Endodermal cell (in vitro differentiated cells): ENCODE measurements around the gene TMPRSS11D. TPM values are rescaled to one million over a fixed set of nuclear protein-coding genes. Genes with fewer than 3 reads are reported as not detected.

Experiments
- DNase-seq: peaks from one replicate; pipeline ENCODE4 v3.0.0-alpha.2; 2017
- H3K27ac ChIP-seq: 2 replicates; pipeline ENCODE4 v1.5.1; 2013; ENCODE audit warnings: mild to moderate bottlenecking, low read depth, low read length, moderate library complexity
- H3K27me3 ChIP-seq: 2 replicates; pipeline ENCODE4 v1.6.1; 2013; ENCODE audit warnings: mild to moderate bottlenecking, low read length, moderate library complexity; ENCODE audit not compliant: insufficient read depth, control insufficient read depth, poor library complexity, severe bottlenecking
- H3K36me3 ChIP-seq: 2 replicates; pipeline ENCODE4 v1.7.0; 2013; ENCODE audit warnings: mild to moderate bottlenecking, low read length, moderate library complexity; ENCODE audit not compliant: control insufficient read depth, insufficient read depth
- H3K4me1 ChIP-seq: one replicate; pipeline ENCODE4 v1.7.0; 2013; ENCODE audit warnings: low read length; ENCODE audit not compliant: control insufficient read depth, insufficient read depth
- H3K4me3 ChIP-seq: 2 replicates; pipeline ENCODE4 v1.5.1; 2013; ENCODE audit warnings: mild to moderate bottlenecking, low read length, moderate library complexity
- H3K9ac ChIP-seq: 2 replicates; pipeline ENCODE4 v1.6.1; 2013; ENCODE audit warnings: mild to moderate bottlenecking, low read length, moderate library complexity; ENCODE audit not compliant: poor library complexity, severe bottlenecking; ENCODE audit errors: extremely low read depth
- H3K9me3 ChIP-seq: 2 replicates; pipeline ENCODE4 v1.6.1; 2013; ENCODE audit warnings: mild to moderate bottlenecking, low read length, moderate library complexity; ENCODE audit not compliant: control insufficient read depth
- H3K27ac Mint-ChIP-seq: 2 replicates; pipeline ENCODE4 v1.8.0; 2020; ENCODE audit warnings: mixed read lengths
- H3K27me3 Mint-ChIP-seq: 2 replicates; pipeline ENCODE4 v1.8.0; 2021; ENCODE audit warnings: mild to moderate bottlenecking, mixed read lengths; ENCODE audit not compliant: insufficient read depth
- H3K36me3 Mint-ChIP-seq: 2 replicates; pipeline ENCODE4 v1.8.0; 2020; ENCODE audit warnings: low read depth, mixed read lengths
- H3K4me1 Mint-ChIP-seq: 2 replicates; pipeline ENCODE4 v1.8.0; 2020; ENCODE audit warnings: mixed read lengths
- H3K4me3 Mint-ChIP-seq: 2 replicates; pipeline ENCODE4 v1.8.0; 2020; ENCODE audit warnings: mild to moderate bottlenecking, moderate library complexity, mixed read lengths
- H3K9me3 Mint-ChIP-seq: 2 replicates; pipeline ENCODE4 v1.8.0; 2020; ENCODE audit warnings: mild to moderate bottlenecking, mixed read lengths
- CTCF ChIP-seq: fragments of 200-600 bp; sonication (generic); conservative IDR thresholded peaks from 2 replicates; pipeline ENCODE4 v1.5.0; 2021; ENCODE audit warnings: antibody characterized with exemption, mild to moderate bottlenecking
- WGBS, 2 experiments: methylation state at CpG; one replicate each; pipeline versions ENCODE4 v1.1.5 to v1.1.7; 2013; ENCODE audit warnings: missing lambda C conversion rate in 2 of 2, mixed read lengths in 1 of 2; ENCODE audit not compliant: insufficient coverage in 1 of 2, insufficient read length in 1 of 2; 5-methylcytosine and 5-hydroxymethylcytosine counted together
- total RNA-seq, 2 donors: library from RNA; stranded (reverse); fragmentation: NEBNext Ultra II Directional in 1 of 2; extraction: Animal tissue kit (Norgen Biotek cat#: 25700) in 1 of 2; gene quantifications; 2 replicates in 1 of 2; 3 replicates in 1 of 2; pipeline ENCODE4 v1.2.1, GENCODE V29; 2021

TMPRSS11D gene
- total RNA-seq, 2 donors from 2014 or later, result not detected

GRCh38 chr4:67907650-67908049 lies 23.8 kb upstream of the TMPRSS11D start:
- H3K27ac ChIP-seq, result no peak overlapping the region
- Mint-ChIP-seq H3K9me3 (no peaks in the 10 kb centered on the region), H3K27ac (no peak overlapping the region), H3K4me1 (peaks cover 3% of the 10 kb centered on the region), H3K27me3 (no peaks in the 10 kb centered on the region), H3K36me3 (no peaks in the 10 kb centered on the region), H3K4me3 (no peak overlapping the region)
- H3K9me3 ChIP-seq, result no peaks in the 10 kb centered on the region
- 87% methylated on average over 4 of the region's 4 CpGs; no CpG with 5 or more reads in 1 of the 2 experiments for WGBS, 2 experiments
- H3K9ac ChIP-seq, result no peak overlapping the region
- H3K4me1 ChIP-seq, result no peaks in the 10 kb centered on the region
- H3K36me3 ChIP-seq, result no peaks in the 10 kb centered on the region
- H3K27me3 ChIP-seq, result no peaks in the 10 kb centered on the region
- no peak for TF ChIP-seq CTCF
- DNase-seq, result no peak
- H3K4me3 ChIP-seq, result no peak overlapping the region

DNA sequence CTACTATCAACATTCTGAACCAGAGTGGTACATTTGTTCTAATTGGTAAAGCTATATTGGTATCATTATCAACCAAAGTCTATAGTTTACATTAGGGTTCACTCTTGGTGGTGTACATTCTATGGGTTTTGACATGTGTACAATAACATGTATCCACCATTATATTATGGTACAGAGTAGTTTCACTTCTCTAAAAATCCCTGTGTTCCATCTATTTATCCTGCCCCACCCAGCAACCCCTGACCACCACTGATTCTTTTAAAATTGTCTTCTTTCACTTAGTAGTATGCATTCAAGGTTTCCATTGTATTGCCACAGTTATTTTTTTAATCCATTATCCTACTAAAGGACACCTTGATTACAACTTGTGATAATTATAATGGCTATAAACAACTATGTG lies 15.3 kb upstream of the TMPRSS11D start:
- H3K36me3 Mint-ChIP-seq, result no peaks in the 10 kb centered on the region
- Histone ChIP-seq H3K27me3 (no peaks in the 10 kb centered on the region), H3K9me3 (no peaks in the 10 kb centered on the region), H3K36me3 (no peaks in the 10 kb centered on the region), H3K9ac (no peak overlapping the region), H3K4me3 (no peak overlapping the region), H3K4me1 (no peaks in the 10 kb centered on the region), H3K27ac (no peak overlapping the region)
- H3K4me3 Mint-ChIP-seq, result no peak overlapping the region
- no peak for DNase-seq
- H3K27me3 Mint-ChIP-seq, result no peaks in the 10 kb centered on the region
- H3K9me3 Mint-ChIP-seq, result peaks cover 6% of the 10 kb centered on the region
- H3K4me1 Mint-ChIP-seq, result no peaks in the 10 kb centered on the region
- TF ChIP-seq CTCF, result no peak
- no peak overlapping the region for H3K27ac Mint-ChIP-seq

GRCh38 chr4:67897686-67898085 lies 13.9 kb upstream of the TMPRSS11D start:
- Mint-ChIP-seq H3K27ac (no peak overlapping the region), H3K36me3 (no peaks in the 10 kb centered on the region), H3K4me3 (no peak overlapping the region), H3K9me3 (peaks cover 6% of the 10 kb centered on the region), H3K4me1 (no peaks in the 10 kb centered on the region), H3K27me3 (no peaks in the 10 kb centered on the region)
- Histone ChIP-seq H3K9ac (no peak overlapping the region), H3K27me3 (no peaks in the 10 kb centered on the region), H3K9me3 (no peaks in the 10 kb centered on the region), H3K4me3 (no peak overlapping the region), H3K36me3 (no peaks in the 10 kb centered on the region), H3K27ac (no peak overlapping the region), H3K4me1 (no peaks in the 10 kb centered on the region)
- DNase-seq, result no peak
- no peak for TF ChIP-seq CTCF
